Parietal lobe (tissue), 2 donors: ENCODE measurements around the gene SLC4A9. TPM values are rescaled to one million over a fixed set of nuclear protein-coding genes. Genes with fewer than 3 reads are reported as not detected.

ENCODE experiments used
- small RNA-seq: library from RNA; depleted of rRNA; stranded (forward); fragments of <200 nt; gene quantifications from one replicate; pipeline ENCODE3, GENCODE V24; 2014; ENCODE audit warnings: low replicate concordance
- total RNA-seq: library from RNA; depleted of rRNA; stranded (reverse); fragments of >200 nt; gene quantifications from one replicate; pipeline ENCODE4 v1.2.3, GENCODE V29; 2014

The SLC4A9 gene
- not detected for total RNA-seq

GRCh38 chr5:140360101-140360500 lies at the start of gene SLC4A9:
TSS of gene SLC4A9 (plus strand) at chr5:140360194. CDS start at chr5:140360237, 43 bp downstream.

GRCh38 chr5:140346348-140347221 lies 13.4 kb upstream of the SLC4A9 start, which contains the start of gene HBEGF:
TSS of gene HBEGF (minus strand) at chr5:140346603. CDS start at chr5:140346328, 275 bp downstream.

GRCh38 chr5:140401362-140402257 lies 41.6 kb downstream of the SLC4A9 start, which contains the start of gene ANKHD1:
TSS of gene ANKHD1 (plus strand) at chr5:140401833. CDS start at chr5:140401968, 135 bp downstream.

Small RNAs within 50 kb of the gene (small RNA-seq; reads per million reads assigned to genes)
- gene RNU4-14P: not detected

Other genes with a start within 250 kb of the SLC4A9 start
- 20.3 TPM for gene PURA, start 246.1 kb upstream of the SLC4A9 start, total RNA-seq
- gene IGIP, start 234.3 kb upstream of the SLC4A9 start, total RNA-seq: 11.0 TPM
- gene CYSTM1, start 185.0 kb upstream of the SLC4A9 start, total RNA-seq: 5.3 TPM
- 50.7 TPM for gene PFDN1, start 57.1 kb upstream of the SLC4A9 start, total RNA-seq
- gene HBEGF, start 13.6 kb upstream of the SLC4A9 start, total RNA-seq: 10.3 TPM
- 198 TPM for gene ANKHD1, start 41.6 kb downstream of the SLC4A9 start, total RNA-seq
- not detected for gene EIF4EBP3, start 187.5 kb downstream of the SLC4A9 start, total RNA-seq
- gene SRA1, start 197.3 kb downstream of the SLC4A9 start, total RNA-seq: 32.6 TPM
- 61.7 TPM for gene APBB3, start 204.4 kb downstream of the SLC4A9 start, total RNA-seq
- 8.5 TPM for gene SLC35A4, start 204.6 kb downstream of the SLC4A9 start, total RNA-seq